Spleen (tissue), 11 donors: ENCODE data around the gene SLC45A3. TPM values are rescaled to one million over a fixed set of nuclear protein-coding genes. Genes with fewer than 3 reads are reported as not detected.

Experiments
- DNase-seq: peaks from one replicate; pipeline ENCODE4 v3.0.0-alpha.2; 2020
- H3K27ac ChIP-seq, 8 donors: fragments of 200-600 bp; sonication (generic) in 7 of 8; 1 replicate in 4 of 8; 2 replicates in 4 of 8; pipeline versions ENCODE4 v1.5.0 to v1.8.0; 2016 to 2021; ENCODE audit warnings: inconsistent platforms in 4 of 8, mild to moderate bottlenecking in 4 of 8, moderate library complexity in 1 of 8
- H3K27me3 ChIP-seq, 7 donors: fragments of 200-600 bp; sonication (generic) in 6 of 7; replicated peaks in 1 of 7; 1 replicate in 4 of 7; 2 replicates in 3 of 7; pipeline versions ENCODE4 v1.5.0 to v1.8.0; 2016 to 2021; ENCODE audit warnings: inconsistent platforms in 3 of 7, mild to moderate bottlenecking in 1 of 7
- H3K36me3 ChIP-seq, 6 donors: fragments of 200-600 bp; sonication (generic) in 5 of 6; 1 replicate in 4 of 6; 2 replicates in 2 of 6; pipeline versions ENCODE4 v1.5.0 to v1.8.0; 2016 to 2021; ENCODE audit warnings: inconsistent platforms in 2 of 6
- H3K4me1 ChIP-seq, 6 donors: fragments of 200-600 bp; sonication (generic) in 5 of 6; 1 replicate in 3 of 6; 2 replicates in 3 of 6; pipeline versions ENCODE4 v1.5.0 to v1.8.0; 2016 to 2021; ENCODE audit warnings: inconsistent platforms in 3 of 6
- H3K4me3 ChIP-seq, 8 donors: fragments of 200-600 bp; sonication (generic) in 7 of 8; 1 replicate in 4 of 8; 2 replicates in 4 of 8; pipeline versions ENCODE4 v1.5.0 to v1.8.0; 2016 to 2021; ENCODE audit warnings: inconsistent platforms in 4 of 8, mild to moderate bottlenecking in 4 of 8, moderate library complexity in 2 of 8
- H3K9me3 ChIP-seq, 8 donors: fragments of 200-600 bp; sonication (generic) in 7 of 8; 1 replicate in 4 of 8; 2 replicates in 4 of 8; pipeline versions ENCODE4 v1.5.0 to v1.8.0; 2016 to 2021; ENCODE audit warnings: inconsistent platforms in 4 of 8
- CTCF ChIP-seq, 11 experiments: fragments of 200-600 bp in 7 of 11; fragments of 450-650 bp in 4 of 11; sonication (generic) in 4 of 11; IDR thresholded peaks in 8 of 11; conservative IDR thresholded peaks in 3 of 11; 1 replicate in 7 of 11; 2 replicates in 4 of 11; pipeline versions ENCODE4 v1.4.0 to v1.8.0; 2016 to 2021; ENCODE audit warnings: antibody characterized with exemption in 11 of 11, inconsistent platforms in 4 of 11, mild to moderate bottlenecking in 1 of 11
- POLR2A ChIP-seq, 3 donors: fragments of 450-650 bp; IDR thresholded peaks; one replicate each; pipeline ENCODE4 v1.5.1; 2017; ENCODE audit warnings: antibody characterized with exemption in 3 of 3, mild to moderate bottlenecking in 1 of 3
- POLR2AphosphoS5 ChIP-seq, 3 donors: sonication (generic); formaldehyde crosslinking; IDR thresholded peaks; one replicate each; pipeline ENCODE4 v1.5.1; 2017; ENCODE audit warnings: antibody characterized with exemption in 3 of 3
- WGBS, 5 donors: extraction: QIAGEN DNeasy Blood & Tissue Kit in 3 of 5; methylation state at CpG; one replicate each; pipeline versions ENCODE4 v1.1.5 to v1.1.7; 2013 to 2018; 5-methylcytosine and 5-hydroxymethylcytosine counted together
- intact Hi-C: fragments of 100-400 bp; cut with DNase I; formaldehyde crosslinking; loops from one replicate; pipeline ENCODE4 v1.15.0; 2023; ENCODE audit warnings: low total_unique reads
- polyA plus RNA-seq, 3 donors: library from polyadenylated mRNA; stranded (reverse); fragments of 200-250 nt; gene quantifications; one replicate each; pipeline ENCODE4 v1.2.1, GENCODE V29; 2013
- total RNA-seq, 7 donors: library from RNA; depleted of rRNA in 3 of 7; stranded (reverse); fragments of >200 nt in 3 of 7; fragmentation: NEBNext Ultra II Directional in 4 of 7; extraction: Animal tissue kit (Norgen Biotek cat#: 25700) in 4 of 7; gene quantifications; one replicate each; pipeline versions ENCODE4 v1.1.0 to v1.2.1, GENCODE V29; 2016 to 2021
- donor health status: healthy with polysubstance abuse.
- donor health status: DM: no; HTN: no; CAD: no; lungs with moderate emphysema.
- donor health status: DM: no; HTN: no; CAD: no.
- donor health status: Bipolar disorder and iron deficiency.
- donor health status: healthy.
- donor health status: DM: no; HTN: no; CAD: no.
- donor health status: DM: yes; HTN: yes; CAD: no.

The SLC45A3 gene
- total and polyA plus RNA-seq, 10 donors = 16.8 to 43.7 (median 31.5) TPM

- H3K27me3 ChIP-seq = no peaks in the 10 kb centered on the region
- peak; percentile 12 for DNase-seq
- peaks cover 19 to 60% (median 35%) of the 10 kb centered on the region in 6 donors for H3K4me1 ChIP-seq
- no peak for TF ChIP-seq CTCF (IDR thresholded peaks at IDR 0.05 in 8 of 11, conservative IDR thresholded peaks at IDR 0.05 in 3 of 11)
- TF ChIP-seq POLR2A (IDR thresholded peaks at IDR 0.05) = no peak
- TF ChIP-seq POLR2AphosphoS5 (IDR thresholded peaks at IDR 0.05) = no peak
- peak overlapping the region in 1 of 8 donors; percentile 54 for H3K27ac ChIP-seq
- intact Hi-C loops = no loop called here
- no peaks in the 10 kb centered on the region for H3K9me3 ChIP-seq
- WGBS, 5 donors = 82 to 91% (median 88%) methylated on average over 4 of the region's 4 CpGs
- H3K4me3 ChIP-seq = no peak overlapping the region
- peaks cover 0 to 25% (median 0%) of the 10 kb centered on the region in 6 donors for H3K36me3 ChIP-seq
These were observed 21.6 kb upstream of the SLC45A3 start for GRCh38 chr1:205701891-205702290.

- Histone ChIP-seq H3K36me3 (peaks cover 0 to 25% (median 0%) of the 10 kb centered on the region in 6 donors), H3K9me3 (no peaks in the 10 kb centered on the region), H3K4me1 (peaks cover 17 to 55% (median 33%) of the 10 kb centered on the region in 6 donors), H3K27me3 (peaks cover 0 to 2% (median 0%) of the 10 kb centered on the region in 7 donors), H3K27ac (peak overlapping the region in 4 of 8 donors; percentile 8 to 54 (median 25)), H3K4me3 (no peak overlapping the region)
- intact Hi-C loops = no loop called here
- no peak for TF ChIP-seq POLR2AphosphoS5 (IDR thresholded peaks at IDR 0.05)
- no peak for TF ChIP-seq POLR2A (IDR thresholded peaks at IDR 0.05)
- no peak for TF ChIP-seq CTCF (IDR thresholded peaks at IDR 0.05 in 8 of 11, conservative IDR thresholded peaks at IDR 0.05 in 3 of 11)
- DNase-seq = no peak
- 17 to 29% (median 23%) methylated on average over 2 of the region's 2 CpGs for WGBS, 5 donors
These were observed 21.1 kb upstream of the SLC45A3 start for GRCh38 chr1:205701420-205701819.

GRCh38 chr1:205700865-205701401 is 20.6 kb upstream of the SLC45A3 start:
- 12 to 30% (median 22%) methylated on average over 2 of the region's 2 CpGs for WGBS, 5 donors
- TF ChIP-seq CTCF (IDR thresholded peaks at IDR 0.05 in 8 of 11, conservative IDR thresholded peaks at IDR 0.05 in 3 of 11) (no peak), POLR2AphosphoS5 (IDR thresholded peaks at IDR 0.05) (peak; percentile 30 to 66 (median 51)), POLR2A (IDR thresholded peaks at IDR 0.05) (no peak)
- Histone ChIP-seq H3K4me3 (no peak overlapping the region), H3K27me3 (peaks cover 0 to 6% (median 0%) of the 10 kb centered on the region in 7 donors), H3K9me3 (no peaks in the 10 kb centered on the region), H3K36me3 (peaks cover 0 to 25% (median 0%) of the 10 kb centered on the region in 6 donors), H3K27ac (peak overlapping the region in 4 of 8 donors; percentile 8 to 54 (median 25)), H3K4me1 (peaks cover 12 to 50% (median 31%) of the 10 kb centered on the region in 6 donors)
- intact Hi-C loops = no loop called here
- DNase-seq = peak; percentile 56

- Histone ChIP-seq H3K27ac (no peak overlapping the region), H3K4me3 (no peak overlapping the region), H3K36me3 (peaks cover 0 to 24% (median 0%) of the 10 kb centered on the region in 6 donors), H3K27me3 (peaks cover 0 to 7% (median 0%) of the 10 kb centered on the region in 7 donors), H3K4me1 (peaks cover 4 to 35% (median 18%) of the 10 kb centered on the region in 6 donors), H3K9me3 (no peaks in the 10 kb centered on the region)
- intact Hi-C loops = no loop called here
- DNase-seq = peak; percentile 16
- TF ChIP-seq CTCF (IDR thresholded peaks at IDR 0.05 in 8 of 11, conservative IDR thresholded peaks at IDR 0.05 in 3 of 11) (no peak), POLR2A (IDR thresholded peaks at IDR 0.05) (no peak), POLR2AphosphoS5 (IDR thresholded peaks at IDR 0.05) (no peak)
- 82 to 90% (median 84%) methylated on average over 4 of the region's 4 CpGs for WGBS, 5 donors
These were observed 19.1 kb upstream of the SLC45A3 start for GRCh38 chr1:205699416-205699815.
